Panc1 (cell line): Measurements from ENCODE around the gene DCUN1D2. TPM values are rescaled to one million over a fixed set of nuclear protein-coding genes. Genes with fewer than 3 reads are reported as not detected.

Experiments used
- ATAC-seq: fragments of 200-7000 bp; cut with Tn5 transposase; 2 replicates; pipeline ENCODE4 v1.9.1; 2020; ENCODE audit warnings: mild to moderate bottlenecking, moderate library complexity
- BruUV-seq: library from RNA; stranded (reverse); fragments of 400-500 nt; replicated peaks from 2 replicates; lab custom pipeline; 2021; lab: Mats Ljungman, UMichigan
- CTCF ChIA-PET: fragments of 300-600 bp; sonication (Branson Sonifier 250); formaldehyde crosslinking; loops from one replicate; lab custom pipeline; 2022; ENCODE audit warnings: antibody characterized with exemption; lab: Charles Lee
- POLR2A ChIA-PET: fragments of 300-600 bp; sonication (Branson Sonifier 250); formaldehyde crosslinking; loops from one replicate; lab custom pipeline; 2022; ENCODE audit warnings: antibody characterized with exemption; lab: Charles Lee
- DNase-seq: peaks from one replicate; pipeline ENCODE4 v3.0.0-alpha.2; 2010; ENCODE audit warnings: low read depth, low spot score
- H3K27ac ChIP-seq: 2 replicates; pipeline ENCODE4 v1.5.1; 2011; ENCODE audit warnings: mild to moderate bottlenecking, low read length, inconsistent platforms
- H3K27me3 ChIP-seq: fragments of 200-500 bp; sonication (Bioruptor generic); 2 replicates; pipeline ENCODE4 v1.6.0; 2014; ENCODE audit warnings: low read length, inconsistent platforms; ENCODE audit not compliant: control insufficient read depth, insufficient read depth
- H3K36me3 ChIP-seq: fragments of 200-500 bp; sonication (Bioruptor generic); 2 replicates; pipeline ENCODE4 v1.5.1; 2014; ENCODE audit warnings: inconsistent platforms, mild to moderate bottlenecking, low read length, moderate library complexity; ENCODE audit not compliant: control insufficient read depth, insufficient read depth
- H3K4me1 ChIP-seq: 2 replicates; pipeline ENCODE4 v1.5.1; 2011; ENCODE audit warnings: inconsistent platforms, mild to moderate bottlenecking, low read length, moderate library complexity; ENCODE audit not compliant: control insufficient read depth, insufficient read depth
- H3K4me3 ChIP-seq, 2 experiments: 2 replicates each; pipeline ENCODE4 v1.5.1; 2011 to 2012; ENCODE audit warnings: low read depth in 2 of 2, low read length in 2 of 2, mild to moderate bottlenecking in 2 of 2, inconsistent platforms in 1 of 2, moderate library complexity in 1 of 2
- H3K9me3 ChIP-seq: fragments of 200-500 bp; sonication (Bioruptor generic); 2 replicates; pipeline ENCODE4 v1.5.1; 2014; ENCODE audit warnings: low read depth, mild to moderate bottlenecking, inconsistent platforms, low read length, moderate library complexity; ENCODE audit not compliant: control insufficient read depth, insufficient read depth
- POLR2AphosphoS5 ChIP-seq: IDR thresholded peaks from 2 replicates; pipeline ENCODE4 v1.6.1; 2012; ENCODE audit warnings: mild to moderate bottlenecking, low read depth, low read length, moderate library complexity
- SIN3A ChIP-seq: IDR thresholded peaks from 2 replicates; pipeline ENCODE4 v1.6.1; 2012; ENCODE audit warnings: low read depth, mild to moderate bottlenecking, low read length, moderate library complexity, borderline replicate concordance; ENCODE audit not compliant: insufficient read depth
- TCF7L2 ChIP-seq: IDR thresholded peaks from 2 replicates; pipeline ENCODE4 v1.6.1; 2011; ENCODE audit warnings: mild to moderate bottlenecking, low read depth, low read length, inconsistent platforms
- in situ Hi-C: cut with HindIII; loops from 2 replicates; pipeline ENCODE4 v1.10.0; 2016; ENCODE audit warnings: low sequenced_read_pairs, low pct_unique_long_range_greater_than_20kb
- intact Hi-C: fragments of 100-400 bp; cut with micrococcal nuclease; formaldehyde crosslinking; loops from one replicate; pipeline ENCODE4 v1.10.0; 2022; ENCODE audit not compliant: unreplicated experiment
- total RNA-seq: library from RNA; stranded (reverse); gene quantifications from one replicate; pipeline ENCODE4 v1.2.1, GENCODE V29; 2021; ENCODE audit not compliant: unreplicated experiment
- TF ChIP-seq, protein P1 (sequence below): fragments of 450-650 bp; IDR thresholded peaks from 2 replicates; pipeline ENCODE4 v1.5.1; 2017; ENCODE audit warnings: mild to moderate bottlenecking
- TF ChIP-seq, protein P2 (sequence below), 2 experiments: IDR thresholded peaks; 2 replicates each; pipeline ENCODE4 v1.6.1; 2011 to 2012; ENCODE audit warnings: low read depth in 2 of 2, control low read depth in 1 of 2, low read length in 1 of 2, mild to moderate bottlenecking in 1 of 2, moderate library complexity in 1 of 2; ENCODE audit not compliant: insufficient read depth in 1 of 2

DCUN1D2 gene
- total RNA-seq, 1 experiment from 2014 or later = 22.8 TPM

DNA sequence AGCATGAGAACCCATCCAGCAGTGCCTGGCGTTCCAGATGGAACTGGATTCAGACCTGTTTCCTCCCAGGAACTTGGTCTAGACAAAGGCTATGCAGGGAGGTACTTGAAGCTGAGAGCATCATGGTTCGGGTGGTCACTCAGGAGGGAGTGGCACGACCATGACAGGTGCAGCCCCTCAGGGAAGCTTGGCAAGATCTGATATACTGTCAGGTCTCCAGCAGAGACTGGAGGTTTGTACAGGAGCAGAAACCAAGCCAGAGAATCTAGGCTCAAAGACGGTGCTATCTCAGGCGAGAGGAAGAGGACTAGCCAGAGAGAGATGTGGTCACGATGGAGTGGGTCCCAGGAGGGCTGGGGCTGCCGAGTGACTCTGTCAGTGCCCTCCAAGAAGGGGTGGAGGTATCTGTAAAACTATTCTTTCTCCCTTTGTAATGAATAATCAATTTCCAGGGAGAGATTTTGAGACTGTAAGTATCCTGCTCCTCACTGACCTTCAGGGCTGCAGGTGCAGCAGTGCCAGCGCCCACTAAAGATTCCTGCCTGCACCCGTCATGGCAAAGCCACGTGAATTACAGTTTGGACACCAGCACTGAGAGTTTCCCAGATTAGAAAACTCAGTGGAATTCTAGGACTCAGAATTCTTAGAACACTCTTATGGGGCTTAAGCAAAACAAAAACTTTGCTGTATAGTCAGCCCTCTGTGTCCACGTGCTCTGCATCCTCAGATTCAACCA, 10.2 kb upstream of the DCUN1D2 start:
- Histone ChIP-seq H3K27ac (no peak overlapping the region), H3K4me1 (no peaks in the 10 kb centered on the region), H3K36me3 (peaks cover 42% of the 10 kb centered on the region), H3K4me3 (no peak overlapping the region), H3K27me3 (no peaks in the 10 kb centered on the region), H3K9me3 (no peaks in the 10 kb centered on the region)
- TF ChIP-seq, protein P1, sequence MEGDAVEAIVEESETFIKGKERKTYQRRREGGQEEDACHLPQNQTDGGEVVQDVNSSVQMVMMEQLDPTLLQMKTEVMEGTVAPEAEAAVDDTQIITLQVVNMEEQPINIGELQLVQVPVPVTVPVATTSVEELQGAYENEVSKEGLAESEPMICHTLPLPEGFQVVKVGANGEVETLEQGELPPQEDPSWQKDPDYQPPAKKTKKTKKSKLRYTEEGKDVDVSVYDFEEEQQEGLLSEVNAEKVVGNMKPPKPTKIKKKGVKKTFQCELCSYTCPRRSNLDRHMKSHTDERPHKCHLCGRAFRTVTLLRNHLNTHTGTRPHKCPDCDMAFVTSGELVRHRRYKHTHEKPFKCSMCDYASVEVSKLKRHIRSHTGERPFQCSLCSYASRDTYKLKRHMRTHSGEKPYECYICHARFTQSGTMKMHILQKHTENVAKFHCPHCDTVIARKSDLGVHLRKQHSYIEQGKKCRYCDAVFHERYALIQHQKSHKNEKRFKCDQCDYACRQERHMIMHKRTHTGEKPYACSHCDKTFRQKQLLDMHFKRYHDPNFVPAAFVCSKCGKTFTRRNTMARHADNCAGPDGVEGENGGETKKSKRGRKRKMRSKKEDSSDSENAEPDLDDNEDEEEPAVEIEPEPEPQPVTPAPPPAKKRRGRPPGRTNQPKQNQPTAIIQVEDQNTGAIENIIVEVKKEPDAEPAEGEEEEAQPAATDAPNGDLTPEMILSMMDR = no peak
- TF ChIP-seq POLR2AphosphoS5 (no peak), TCF7L2 (no peak), SIN3A (no peak)
- TF ChIP-seq, protein P2, sequence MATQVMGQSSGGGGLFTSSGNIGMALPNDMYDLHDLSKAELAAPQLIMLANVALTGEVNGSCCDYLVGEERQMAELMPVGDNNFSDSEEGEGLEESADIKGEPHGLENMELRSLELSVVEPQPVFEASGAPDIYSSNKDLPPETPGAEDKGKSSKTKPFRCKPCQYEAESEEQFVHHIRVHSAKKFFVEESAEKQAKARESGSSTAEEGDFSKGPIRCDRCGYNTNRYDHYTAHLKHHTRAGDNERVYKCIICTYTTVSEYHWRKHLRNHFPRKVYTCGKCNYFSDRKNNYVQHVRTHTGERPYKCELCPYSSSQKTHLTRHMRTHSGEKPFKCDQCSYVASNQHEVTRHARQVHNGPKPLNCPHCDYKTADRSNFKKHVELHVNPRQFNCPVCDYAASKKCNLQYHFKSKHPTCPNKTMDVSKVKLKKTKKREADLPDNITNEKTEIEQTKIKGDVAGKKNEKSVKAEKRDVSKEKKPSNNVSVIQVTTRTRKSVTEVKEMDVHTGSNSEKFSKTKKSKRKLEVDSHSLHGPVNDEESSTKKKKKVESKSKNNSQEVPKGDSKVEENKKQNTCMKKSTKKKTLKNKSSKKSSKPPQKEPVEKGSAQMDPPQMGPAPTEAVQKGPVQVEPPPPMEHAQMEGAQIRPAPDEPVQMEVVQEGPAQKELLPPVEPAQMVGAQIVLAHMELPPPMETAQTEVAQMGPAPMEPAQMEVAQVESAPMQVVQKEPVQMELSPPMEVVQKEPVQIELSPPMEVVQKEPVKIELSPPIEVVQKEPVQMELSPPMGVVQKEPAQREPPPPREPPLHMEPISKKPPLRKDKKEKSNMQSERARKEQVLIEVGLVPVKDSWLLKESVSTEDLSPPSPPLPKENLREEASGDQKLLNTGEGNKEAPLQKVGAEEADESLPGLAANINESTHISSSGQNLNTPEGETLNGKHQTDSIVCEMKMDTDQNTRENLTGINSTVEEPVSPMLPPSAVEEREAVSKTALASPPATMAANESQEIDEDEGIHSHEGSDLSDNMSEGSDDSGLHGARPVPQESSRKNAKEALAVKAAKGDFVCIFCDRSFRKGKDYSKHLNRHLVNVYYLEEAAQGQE (IDR thresholded peaks at IDR 0.05; ENCODE audit: insufficient read depth in 1 of 2, low read depth in 2 of 2, low read length in 1 of 2) = no peak
- no peak for ATAC-seq
- DNase-seq = no peak
- in situ Hi-C loops = no loop called here
- ChIA-PET POLR2A (no interaction called here), CTCF (no interaction called here)
- intact Hi-C loops = no loop called here
- BruUV-seq = no TSS peak

DNA sequence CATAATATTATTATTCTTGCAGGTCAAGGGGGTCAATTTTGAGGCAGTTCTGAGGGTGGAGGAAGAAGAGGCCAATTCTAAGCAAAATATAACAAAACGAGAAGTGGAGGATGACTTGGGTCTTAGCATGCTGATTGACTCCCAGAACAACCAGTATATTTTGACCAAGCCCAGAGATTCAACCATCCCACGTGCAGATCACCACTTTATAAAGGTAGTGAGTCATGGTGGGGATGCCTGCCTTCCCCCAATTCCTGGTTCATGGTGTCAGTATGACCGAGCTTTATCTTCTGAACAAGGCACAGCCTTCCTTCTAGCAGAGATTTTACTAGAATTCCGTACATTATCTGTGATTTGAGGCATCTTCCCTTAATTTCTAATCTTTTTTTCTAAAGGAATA, 9.4 kb upstream of the DCUN1D2 start:
- ATAC-seq (no peak), DNase-seq (no peak)
- ChIA-PET CTCF (no interaction called here), POLR2A (no interaction called here)
- Histone ChIP-seq H3K4me3 (no peak overlapping the region), H3K9me3 (no peaks in the 10 kb centered on the region), H3K36me3 (peaks cover 42% of the 10 kb centered on the region), H3K4me1 (peaks cover 2% of the 10 kb centered on the region; the same call in 1 of the 2 replicates), H3K27ac (no peak overlapping the region), H3K27me3 (no peaks in the 10 kb centered on the region)
- no TSS peak for BruUV-seq
- in situ Hi-C loops (no loop called here), intact Hi-C loops (no loop called here)
- TF ChIP-seq SIN3A = no peak
- TF ChIP-seq, protein P2 (IDR thresholded peaks at IDR 0.05; ENCODE audit: insufficient read depth in 1 of 2, low read depth in 2 of 2, low read length in 1 of 2) = no peak
- TF ChIP-seq POLR2AphosphoS5 = no peak
- TF ChIP-seq, protein P1 = no peak
- no peak for TF ChIP-seq TCF7L2
